T-helper 17 cell (primary cell): Measurements from ENCODE around the gene TBC1D14. TPM values are rescaled to one million over a fixed set of nuclear protein-coding genes. Genes with fewer than 3 reads are reported as not detected.
A peak's percentile ranks its signal among the peaks of the same experiment; 100 is the strongest.
"Not testable (repeated sequence)": the region's sequence is repeated elsewhere in the genome, so short reads cannot be mapped to it uniquely, and the experiment has no call there.

Experiments
- ATAC-seq: fragments of 150-1000 bp; cut with Tn5 transposase; 2 replicates; pipeline ENCODE4 v1.10.0; 2021; ENCODE audit warnings: mild to moderate bottlenecking, moderate library complexity
- DNase-seq, 3 donors: peaks; one replicate each; pipeline versions ENCODE4 v3.0.0 to v3.0.0-alpha.2; 2020 to 2021
- H3K9me3 ChIP-seq: one replicate; pipeline ENCODE4 v1.7.0; 2013; ENCODE audit warnings: low read length, mild to moderate bottlenecking; ENCODE audit not compliant: control insufficient read depth, poor library complexity, severe bottlenecking
- H3K27ac Mint-ChIP-seq: one replicate; pipeline ENCODE4 v1.8.0; 2022; ENCODE audit warnings: mild to moderate bottlenecking, moderate library complexity, mixed read lengths
- H3K27me3 Mint-ChIP-seq: one replicate; pipeline ENCODE4 v1.8.0; 2022; ENCODE audit warnings: mixed read lengths
- H3K36me3 Mint-ChIP-seq: one replicate; pipeline ENCODE4 v1.8.0; 2022; ENCODE audit warnings: low read depth, mixed read lengths
- H3K4me1 Mint-ChIP-seq: one replicate; pipeline ENCODE4 v1.8.0; 2022; ENCODE audit warnings: mild to moderate bottlenecking, mixed read lengths
- H3K4me3 Mint-ChIP-seq: one replicate; pipeline ENCODE4 v1.8.0; 2022; ENCODE audit warnings: mild to moderate bottlenecking, moderate library complexity, mixed read lengths
- total RNA-seq, 4 donors: library from RNA in 2 of 4; stranded (reverse) in 2 of 4; gene quantifications; one replicate each; pipeline ENCODE4 v1.2.3 and lab custom pipeline; 2022 to 2026

Gene TBC1D14
- total RNA-seq, 2 donors from 2014 or later: 49.1 to 55.2 TPM

DNA sequence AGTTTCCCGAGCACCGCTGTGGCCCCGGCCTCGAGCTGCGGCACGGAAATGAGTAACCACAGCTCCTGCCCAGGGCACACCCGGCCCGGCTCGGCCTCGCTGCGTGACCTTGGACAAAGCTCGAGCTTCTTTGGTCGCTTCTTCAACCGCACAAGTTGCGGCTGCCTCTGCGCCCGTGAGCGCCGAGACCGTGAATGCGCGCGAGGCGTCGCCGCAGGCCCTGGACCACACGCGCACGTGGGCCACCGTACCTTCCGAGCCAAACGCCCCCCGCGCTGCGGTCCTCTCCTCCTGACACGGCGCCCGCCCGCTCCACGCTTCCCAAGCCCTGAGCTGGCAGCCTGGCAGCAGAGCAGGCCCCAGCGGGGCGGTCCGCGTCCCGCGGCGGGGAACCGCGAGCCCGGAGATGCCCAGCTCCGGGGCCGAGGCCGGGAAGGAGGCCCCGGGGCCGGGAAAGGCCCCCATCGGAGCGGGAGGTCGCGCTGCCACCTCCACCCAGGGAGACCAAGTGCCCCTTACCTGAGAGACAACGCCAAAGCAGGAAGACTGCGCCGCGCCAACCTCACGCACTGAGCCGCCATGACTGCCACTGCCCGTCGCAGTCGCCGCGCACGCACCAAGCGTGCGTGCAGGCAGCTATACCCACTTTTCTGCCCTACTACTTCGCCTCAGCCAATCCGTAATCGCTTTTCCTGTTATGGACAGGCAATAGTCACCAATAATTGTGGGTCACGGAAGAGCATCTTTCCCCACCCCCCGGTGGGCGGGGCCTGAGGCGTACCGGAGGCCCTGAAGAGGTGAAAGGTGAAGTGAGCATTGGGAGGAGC is 158.0 kb downstream of the TBC1D14 start, which contains the start of gene GRPEL1:
Gene GRPEL1 (minus strand): TSS at position 613 of the 827 bp plus-strand sequence. CDS start 32 bp downstream, at position 581.
- H3K4me1 Mint-ChIP-seq: peaks cover 33% of the 10 kb centered on the region
- DNase-seq: peak; percentile 37 to 100 (median 100)
- peaks cover 3% of the 10 kb centered on the region for H3K36me3 Mint-ChIP-seq
- H3K9me3 ChIP-seq: no peaks in the 10 kb centered on the region
- H3K4me3 Mint-ChIP-seq: peak within 1 kb of the TSS; percentile 96
- H3K27me3 Mint-ChIP-seq: peaks cover 5% of the 10 kb centered on the region
- H3K27ac Mint-ChIP-seq: peak within 1 kb of the TSS; percentile 95
- ATAC-seq: peak; percentile 91

DNA sequence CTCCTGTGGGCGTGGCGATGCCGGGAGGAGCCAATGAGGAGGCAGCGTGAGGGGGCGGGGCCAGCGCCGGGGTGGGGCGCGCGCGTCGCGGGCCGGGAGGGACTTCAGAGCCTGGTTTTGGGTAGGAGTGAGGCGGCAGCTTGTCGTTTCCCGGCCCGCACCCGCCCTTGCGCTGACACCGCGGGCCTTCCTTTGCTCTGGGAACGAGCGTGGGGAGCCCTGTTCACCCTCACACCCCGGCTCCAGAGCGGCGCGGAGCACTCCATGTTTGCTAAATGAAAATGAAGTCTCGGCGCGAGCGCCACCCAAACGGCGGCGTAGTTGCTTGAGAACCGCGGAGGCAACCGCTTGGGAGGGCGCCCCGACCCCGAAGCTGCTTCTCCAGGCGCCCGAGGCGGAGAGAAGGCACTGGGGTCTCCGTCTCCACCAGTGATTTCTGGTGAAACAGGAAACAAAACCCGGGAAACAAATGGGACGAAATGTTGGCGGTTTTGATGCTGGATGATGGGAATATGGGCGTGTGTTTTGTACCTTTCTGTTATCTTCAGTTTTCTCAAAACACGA is 158.7 kb downstream of the TBC1D14 start:
- Mint-ChIP-seq H3K4me3 (peak overlapping the region; percentile 96), H3K27me3 (peaks cover 5% of the 10 kb centered on the region), H3K36me3 (peaks cover 3% of the 10 kb centered on the region), H3K27ac (peak overlapping the region; percentile 95), H3K4me1 (peaks cover 33% of the 10 kb centered on the region)
- DNase-seq (peak in 1 of 3 donors; percentile 100), ATAC-seq (no peak)
- no peaks in the 10 kb centered on the region for H3K9me3 ChIP-seq

DNA sequence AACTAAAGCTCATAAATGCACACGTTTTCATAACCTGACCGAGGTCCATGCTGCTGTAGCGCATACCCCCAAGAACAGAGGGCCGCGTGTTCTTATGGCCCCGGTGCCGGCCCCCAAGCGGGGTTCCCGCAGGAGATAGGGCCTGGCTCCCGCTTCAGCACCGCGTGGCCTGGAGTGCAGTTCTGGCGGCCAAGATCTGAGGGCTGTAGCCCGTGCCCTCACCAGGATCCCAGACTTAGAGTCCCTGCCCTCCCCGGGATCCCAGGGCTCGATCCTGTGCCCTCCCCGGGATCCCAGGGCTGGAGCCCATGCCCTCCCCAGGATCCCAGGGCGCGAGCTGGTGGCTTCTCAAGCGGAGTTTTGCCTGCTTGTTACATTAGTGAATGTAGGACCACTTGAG is 159.3 kb downstream of the TBC1D14 start:
- no peak for ATAC-seq
- no peak for DNase-seq
- Mint-ChIP-seq H3K4me1 (peaks cover 30% of the 10 kb centered on the region), H3K27ac (peak overlapping the region; percentile 95), H3K36me3 (peaks cover 3% of the 10 kb centered on the region), H3K4me3 (peak overlapping the region; percentile 96), H3K27me3 (peaks cover 5% of the 10 kb centered on the region)
- H3K9me3 ChIP-seq: no peaks in the 10 kb centered on the region

- Mint-ChIP-seq H3K27ac (no peak overlapping the region), H3K27me3 (peaks cover 5% of the 10 kb centered on the region), H3K36me3 (peaks cover 3% of the 10 kb centered on the region), H3K4me3 (no peak overlapping the region), H3K4me1 (peaks cover 22% of the 10 kb centered on the region)
- peak; percentile 30 for ATAC-seq
- H3K9me3 ChIP-seq: no peaks in the 10 kb centered on the region
- DNase-seq: peak; percentile 73 to 91 (median 77)
Observed at GRCh38 chr4:7070729-7071511, 161.3 kb downstream of the TBC1D14 start.

DNA sequence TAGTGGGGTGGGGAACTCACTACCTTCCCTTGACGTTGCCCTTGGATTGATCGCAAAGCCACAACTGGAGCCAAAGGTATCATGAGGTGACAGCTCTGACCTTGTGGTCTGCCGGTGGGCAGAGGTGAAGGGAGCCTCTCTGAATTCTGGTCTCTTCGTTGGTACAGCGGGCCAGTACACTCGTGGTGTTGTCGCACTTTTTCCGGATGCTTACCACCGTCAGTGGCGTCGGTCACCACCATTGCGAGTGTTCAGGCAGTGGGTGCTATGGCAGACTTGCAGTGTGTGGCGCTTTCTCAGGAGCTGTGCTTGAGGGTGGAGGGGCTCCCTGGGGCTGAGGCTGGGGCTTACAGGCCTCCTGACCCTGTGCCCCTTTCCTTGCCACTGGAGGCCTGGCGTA is 163.4 kb downstream of the TBC1D14 start:
- no peak for ATAC-seq
- no peak overlapping the region for H3K4me3 Mint-ChIP-seq
- DNase-seq: no peak

DNA sequence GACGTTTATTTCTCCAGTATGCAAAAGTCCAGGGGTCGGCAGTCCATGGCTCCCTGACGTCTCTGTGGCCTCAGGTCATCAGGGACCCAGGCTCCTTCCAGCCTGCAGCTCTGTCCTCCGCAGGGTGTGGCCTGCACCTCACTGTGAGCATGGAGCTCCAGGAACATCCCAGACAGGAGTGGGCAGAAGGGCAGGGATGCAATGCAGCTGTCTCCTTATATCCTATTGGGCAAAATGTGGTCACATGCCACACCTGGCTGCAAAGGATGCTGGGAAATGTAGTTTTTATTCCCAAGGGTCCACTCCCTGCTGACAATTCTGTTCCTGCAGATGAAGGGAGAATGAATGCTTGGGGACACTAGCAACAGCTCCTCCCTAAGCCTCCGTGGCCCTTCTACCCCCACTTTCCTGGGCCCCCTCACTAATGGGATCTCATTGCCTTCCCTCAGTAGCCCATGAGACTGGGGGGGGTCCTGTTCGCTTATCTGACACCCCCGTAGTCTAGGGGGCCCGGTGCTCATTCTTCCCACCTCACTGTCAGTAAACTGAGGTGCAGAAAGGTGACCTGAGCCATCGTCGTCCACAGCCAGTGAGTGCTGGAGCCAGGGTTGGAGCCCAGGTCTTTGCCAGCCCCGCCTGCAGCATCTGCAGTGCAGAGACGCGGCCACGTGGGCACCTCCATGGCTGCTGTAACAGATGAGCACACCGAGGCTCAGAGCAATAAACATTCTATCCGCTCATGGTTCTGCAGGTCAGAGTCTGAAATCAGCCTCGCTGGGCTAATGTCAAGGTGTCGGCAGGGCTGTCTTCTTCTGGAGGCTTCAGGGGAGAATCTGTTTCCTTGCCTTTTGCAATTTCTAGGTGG is 164.1 kb downstream of the TBC1D14 start:
- H3K27ac Mint-ChIP-seq: no peak overlapping the region
- peaks cover 8% of the 10 kb centered on the region for H3K4me1 Mint-ChIP-seq

More for the DNA sequence above, 163.4 kb downstream of the TBC1D14 start:
- Mint-ChIP-seq H3K4me1 (peaks cover 15% of the 10 kb centered on the region), H3K27ac (no peak overlapping the region), H3K36me3 (no peaks in the 10 kb centered on the region), H3K27me3 (peaks cover 5% of the 10 kb centered on the region)
- no peaks in the 10 kb centered on the region for H3K9me3 ChIP-seq

GRCh38 chr4:7074426-7074825 is 164.8 kb downstream of the TBC1D14 start:
- H3K9me3 ChIP-seq: no peaks in the 10 kb centered on the region
- DNase-seq (no peak), ATAC-seq (no peak)
- Mint-ChIP-seq H3K4me3 (no peak overlapping the region), H3K27ac (no peak overlapping the region), H3K36me3 (no peaks in the 10 kb centered on the region), H3K4me1 (peaks cover 6% of the 10 kb centered on the region), H3K27me3 (peaks cover 5% of the 10 kb centered on the region)

More for the DNA sequence above, 164.1 kb downstream of the TBC1D14 start:
- no peak for ATAC-seq
- Mint-ChIP-seq H3K4me3 (no peak overlapping the region), H3K27me3 (peaks cover 5% of the 10 kb centered on the region), H3K36me3 (no peaks in the 10 kb centered on the region)
- no peaks in the 10 kb centered on the region for H3K9me3 ChIP-seq
- DNase-seq: no peak

- ATAC-seq: no peak
- Mint-ChIP-seq H3K27me3 (peaks cover under 1% of the 10 kb centered on the region), H3K4me3 (no peak overlapping the region), H3K36me3 (no peaks in the 10 kb centered on the region), H3K27ac (no peak overlapping the region), H3K4me1 (peaks cover under 1% of the 10 kb centered on the region)
- DNase-seq: no peak
- no peaks in the 10 kb centered on the region for H3K9me3 ChIP-seq
Observed at GRCh38 chr4:7075962-7076695, 166.5 kb downstream of the TBC1D14 start.

- H3K27ac Mint-ChIP-seq: no peak overlapping the region
- no peaks in the 10 kb centered on the region for H3K4me1 Mint-ChIP-seq
- ATAC-seq (no peak), DNase-seq (no peak)
- H3K36me3 Mint-ChIP-seq: no peaks in the 10 kb centered on the region
- no peaks in the 10 kb centered on the region for H3K27me3 Mint-ChIP-seq
- no peak overlapping the region for H3K4me3 Mint-ChIP-seq
- no peaks in the 10 kb centered on the region for H3K9me3 ChIP-seq
Observed at GRCh38 chr4:7076696-7077082, 167.1 kb downstream of the TBC1D14 start.

GRCh38 chr4:7077371-7077770 is 167.7 kb downstream of the TBC1D14 start:
- no peak for DNase-seq
- ATAC-seq: no peak
- no peak overlapping the region for H3K27ac Mint-ChIP-seq
- no peaks in the 10 kb centered on the region for H3K27me3 Mint-ChIP-seq
- H3K9me3 ChIP-seq: no peaks in the 10 kb centered on the region
- H3K36me3 Mint-ChIP-seq: no peaks in the 10 kb centered on the region
- H3K4me3 Mint-ChIP-seq: no peak overlapping the region
- H3K4me1 Mint-ChIP-seq: peaks cover 2% of the 10 kb centered on the region

DNA sequence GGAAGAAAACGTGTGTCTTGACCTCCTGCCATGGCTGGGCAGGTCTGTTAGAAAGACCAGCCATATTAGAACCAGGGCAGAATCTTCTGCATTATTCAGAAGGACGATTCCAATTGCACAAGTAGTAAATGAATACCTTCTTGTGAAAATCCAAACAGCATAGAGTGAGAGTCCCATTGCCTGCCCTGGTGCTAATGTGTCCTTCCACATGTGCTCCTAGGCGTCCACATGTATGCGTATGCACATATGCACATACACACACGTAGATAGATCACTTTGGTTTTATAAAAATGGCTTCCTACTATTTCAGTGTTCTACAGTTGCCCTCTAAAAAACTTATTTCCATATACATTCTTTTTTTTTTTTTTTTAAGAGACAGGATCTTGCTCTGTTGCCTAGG is 168.4 kb downstream of the TBC1D14 start:
- H3K9me3 ChIP-seq: no peaks in the 10 kb centered on the region
- H3K4me1 Mint-ChIP-seq: peaks cover 2% of the 10 kb centered on the region
- no peak for DNase-seq
- no peak overlapping the region for H3K4me3 Mint-ChIP-seq
- H3K27ac Mint-ChIP-seq: no peak overlapping the region
- peaks cover 3% of the 10 kb centered on the region for H3K36me3 Mint-ChIP-seq
- peaks cover 5% of the 10 kb centered on the region for H3K27me3 Mint-ChIP-seq
- no peak for ATAC-seq

- DNase-seq, H3K4me3 Mint-ChIP-seq, H3K9me3 ChIP-seq, H3K4me1 Mint-ChIP-seq, ATAC-seq, H3K36me3 Mint-ChIP-seq, H3K27ac Mint-ChIP-seq: not testable (repeated sequence)
- peaks cover 16% of the 10 kb centered on the region for H3K27me3 Mint-ChIP-seq
Observed at GRCh38 chr4:7079483-7079882, 169.9 kb downstream of the TBC1D14 start.
